Cerebellar cortex (tissue), 1 donor: ENCODE results near the gene LYZ.

Experiments used
- DNase-seq: peaks from one replicate; pipeline ENCODE4 v3.0.0-alpha.2; 2015; ENCODE audit warnings: low spot score

The LYZ gene

GRCh38 chr12:69388371-69388770 is 40.2 kb downstream of the LYZ start:
- peak; percentile 63 for DNase-seq

- no peak for DNase-seq
Measured at GRCh38 chr12:69389831-69390230, 41.6 kb downstream of the LYZ start.

- DNase-seq, result no peak
Measured at GRCh38 chr12:69392179-69392928, 44.2 kb downstream of the LYZ start.

GRCh38 chr12:69396041-69396440 is 47.9 kb downstream of the LYZ start:
- DNase-seq, result no peak

GRCh38 chr12:69396963-69397362 is 48.8 kb downstream of the LYZ start:
- no peak for DNase-seq

GRCh38 chr12:69397978-69398377 is 49.8 kb downstream of the LYZ start:
- DNase-seq, result no peak

- no peak for DNase-seq
Measured at GRCh38 chr12:69401940-69402339, 53.8 kb downstream of the LYZ start.
